ENCODE data around the gene ATP23.

The ATP23 gene

GRCh38 chr12:57944313-57945023 is 3.1 kb downstream of the ATP23 start:
- no peak for DNase-seq (ENCODE audit: low read depth)
- no peak for TF ChIP-seq CTCF (IDR thresholded peaks at IDR 0.05; ENCODE audit: insufficient read depth, low read depth, low read length, missing control alignments)
- H3K4me3 ChIP-seq (ENCODE audit: low read depth, low read length): no peak overlapping the region

GRCh38 chr12:57952766-57953165 is 11.4 kb downstream of the ATP23 start:
- H3K4me3 ChIP-seq (ENCODE audit: low read depth, low read length): no peak overlapping the region
- DNase-seq (ENCODE audit: low read depth): no peak
- no peak for TF ChIP-seq CTCF (IDR thresholded peaks at IDR 0.05; ENCODE audit: insufficient read depth, low read depth, low read length, missing control alignments)

- DNase-seq (ENCODE audit: low read depth): no peak
- TF ChIP-seq CTCF (IDR thresholded peaks at IDR 0.05; ENCODE audit: insufficient read depth, low read depth, low read length, missing control alignments): no peak
- H3K4me3 ChIP-seq (ENCODE audit: low read depth, low read length): no peak overlapping the region
Observed at GRCh38 chr12:57954768-57955167, 13.4 kb downstream of the ATP23 start.

GRCh38 chr12:57958061-57958657 is 16.8 kb downstream of the ATP23 start:
- H3K4me3 ChIP-seq (ENCODE audit: low read depth, low read length): no peak overlapping the region
- DNase-seq (ENCODE audit: low read depth): no peak
- TF ChIP-seq CTCF (IDR thresholded peaks at IDR 0.05; ENCODE audit: insufficient read depth, low read depth, low read length, missing control alignments): no peak

- no peak for TF ChIP-seq CTCF (IDR thresholded peaks at IDR 0.05; ENCODE audit: insufficient read depth, low read depth, low read length, missing control alignments)
- no peak overlapping the region for H3K4me3 ChIP-seq (ENCODE audit: low read depth, low read length)
- no peak for DNase-seq (ENCODE audit: low read depth)
Observed at GRCh38 chr12:57964421-57964820, 23.1 kb downstream of the ATP23 start.

- DNase-seq (ENCODE audit: low read depth): peak; percentile 12
- no peak overlapping the region for H3K4me3 ChIP-seq (ENCODE audit: low read depth, low read length)
- TF ChIP-seq CTCF (IDR thresholded peaks at IDR 0.05; ENCODE audit: insufficient read depth, low read depth, low read length, missing control alignments): no peak
Observed at GRCh38 chr12:57965766-57966165, 24.4 kb downstream of the ATP23 start.

- no peak overlapping the region for H3K4me3 ChIP-seq (ENCODE audit: low read depth, low read length)
- no peak for TF ChIP-seq CTCF (IDR thresholded peaks at IDR 0.05; ENCODE audit: insufficient read depth, low read depth, low read length, missing control alignments)
- no peak for DNase-seq (ENCODE audit: low read depth)
Observed at GRCh38 chr12:57966536-57966935, 25.2 kb downstream of the ATP23 start.
